ENCODE measurements around the gene PPP1R14C.

Gene PPP1R14C, protein sequence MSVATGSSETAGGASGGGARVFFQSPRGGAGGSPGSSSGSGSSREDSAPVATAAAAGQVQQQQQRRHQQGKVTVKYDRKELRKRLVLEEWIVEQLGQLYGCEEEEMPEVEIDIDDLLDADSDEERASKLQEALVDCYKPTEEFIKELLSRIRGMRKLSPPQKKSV

DNA sequence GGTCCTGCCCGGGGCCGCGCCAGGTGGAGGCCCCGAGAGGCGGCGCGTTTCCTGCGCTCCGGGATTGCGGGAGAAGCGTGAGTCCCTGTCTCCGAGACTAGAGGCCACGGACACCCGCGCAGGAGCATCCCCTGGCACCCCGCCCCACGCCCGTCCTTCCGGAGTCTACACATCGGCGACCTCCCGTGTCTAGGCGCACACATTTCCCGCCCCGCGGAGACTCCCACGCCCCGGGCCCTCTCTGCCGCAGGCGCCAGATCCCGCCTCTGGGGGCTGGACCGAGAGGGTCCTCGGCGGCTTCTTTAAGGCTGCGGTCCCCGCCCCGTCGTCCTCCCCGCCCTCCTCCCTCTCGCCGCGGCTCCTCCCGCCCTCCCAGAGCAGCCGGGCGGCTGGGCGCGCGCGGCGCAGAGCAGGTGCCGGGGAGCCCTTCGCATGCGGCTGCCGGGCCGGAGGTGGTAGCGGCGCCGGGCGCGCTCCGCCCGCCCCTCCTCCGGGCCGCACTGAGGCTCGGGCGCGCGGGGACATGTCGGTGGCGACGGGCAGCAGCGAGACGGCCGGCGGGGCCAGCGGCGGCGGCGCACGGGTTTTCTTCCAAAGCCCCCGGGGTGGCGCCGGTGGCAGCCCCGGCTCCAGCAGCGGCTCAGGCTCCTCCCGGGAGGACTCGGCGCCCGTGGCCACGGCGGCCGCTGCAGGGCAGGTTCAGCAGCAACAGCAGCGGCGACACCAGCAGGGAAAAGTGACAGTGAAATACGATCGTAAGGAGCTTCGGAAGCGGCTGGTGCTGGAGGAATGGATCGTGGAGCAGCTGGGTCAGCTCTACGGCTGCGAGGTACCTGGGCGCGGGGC, at the start of gene PPP1R14C:
Gene PPP1R14C, plus strand, starts transcription at position 375 of the 846 bp plus-strand sequence. Its CDS starts 149 bp downstream, at position 524.
- DNase-seq (ENCODE audit: low read depth in 1 of 2, low spot score in 1 of 2), result peak; percentile 20 to 30
- in situ Hi-C loops (cut with HindIII; ENCODE audit: low pct_unique_long_range_greater_than_20kb, low sequenced_read_pairs), result no loop called here
- no peak for TF ChIP-seq JUND (IDR thresholded peaks at IDR 0.05; ENCODE audit: low read depth)

DNA sequence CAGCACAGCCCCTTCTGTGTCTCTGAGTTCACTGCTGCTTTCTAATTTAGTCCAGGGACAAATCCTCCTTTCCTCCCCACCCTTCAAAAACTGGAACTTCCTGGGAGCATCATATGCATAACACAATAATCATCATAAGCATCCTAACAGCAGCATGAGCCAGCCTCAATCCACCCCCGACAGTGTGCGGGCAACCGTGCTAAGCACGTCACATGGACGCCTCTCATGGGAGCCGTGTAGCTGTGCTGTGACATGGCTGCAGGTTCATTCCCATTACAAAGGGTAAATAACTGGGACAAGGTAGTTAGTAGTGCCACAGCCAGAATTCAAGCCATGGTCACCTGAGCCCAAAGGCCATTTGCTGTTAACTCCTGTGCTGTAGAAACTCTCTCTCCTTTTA, 49.4 kb upstream of the PPP1R14C start:
- no peak for TF ChIP-seq JUND (IDR thresholded peaks at IDR 0.05; ENCODE audit: low read depth)
- no peak for DNase-seq (ENCODE audit: low read depth in 1 of 2, low spot score in 1 of 2)
- in situ Hi-C loops (cut with HindIII; ENCODE audit: low pct_unique_long_range_greater_than_20kb, low sequenced_read_pairs), result no loop called here

DNA sequence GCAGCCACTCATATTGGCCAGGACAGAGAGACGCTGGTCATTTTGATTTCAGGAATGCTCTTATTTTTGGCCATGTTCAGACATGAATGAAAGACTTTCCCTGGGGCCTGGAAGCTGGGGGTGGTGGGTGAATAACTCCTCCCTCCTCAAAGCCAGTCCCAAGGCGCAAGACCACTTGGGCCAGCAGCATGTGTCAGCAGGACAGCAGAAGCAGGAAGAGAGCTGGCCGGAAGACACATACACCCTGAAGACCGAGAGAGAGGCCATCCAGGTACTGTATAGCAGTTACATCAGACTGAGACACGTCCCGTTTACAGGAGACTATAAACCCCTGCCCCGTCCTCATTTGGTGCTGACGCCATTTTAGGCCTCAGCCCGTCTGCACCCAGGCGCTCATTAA, 44.7 kb upstream of the PPP1R14C start:
- no peak for TF ChIP-seq JUND (IDR thresholded peaks at IDR 0.05; ENCODE audit: low read depth)
- DNase-seq (ENCODE audit: low read depth in 1 of 2, low spot score in 1 of 2), result no peak
- in situ Hi-C loops (cut with HindIII; ENCODE audit: low pct_unique_long_range_greater_than_20kb, low sequenced_read_pairs), result no loop called here

DNA sequence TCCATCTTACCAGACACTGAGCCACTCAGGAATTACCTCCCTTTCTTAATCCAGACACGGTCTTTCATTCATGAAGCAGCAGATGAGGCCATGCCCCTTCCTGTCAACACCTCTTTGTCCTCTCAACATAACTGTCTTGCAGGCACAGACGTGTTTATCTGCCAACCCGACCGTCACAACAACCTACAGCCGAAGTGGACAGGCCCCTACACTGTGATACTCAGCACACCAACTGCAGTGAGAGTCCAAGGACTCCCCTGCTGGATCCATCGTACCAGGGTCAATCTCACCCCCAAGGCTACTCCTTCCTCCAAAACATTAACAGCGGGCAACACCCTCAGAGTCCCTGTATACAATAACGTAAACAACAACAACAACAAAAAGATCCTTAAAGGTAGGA, 43.3 kb upstream of the PPP1R14C start:
- DNase-seq (ENCODE audit: low read depth in 1 of 2, low spot score in 1 of 2), result no peak
- no peak for TF ChIP-seq JUND (IDR thresholded peaks at IDR 0.05; ENCODE audit: low read depth)
- in situ Hi-C loops (cut with HindIII; ENCODE audit: low pct_unique_long_range_greater_than_20kb, low sequenced_read_pairs), result no loop called here

DNA sequence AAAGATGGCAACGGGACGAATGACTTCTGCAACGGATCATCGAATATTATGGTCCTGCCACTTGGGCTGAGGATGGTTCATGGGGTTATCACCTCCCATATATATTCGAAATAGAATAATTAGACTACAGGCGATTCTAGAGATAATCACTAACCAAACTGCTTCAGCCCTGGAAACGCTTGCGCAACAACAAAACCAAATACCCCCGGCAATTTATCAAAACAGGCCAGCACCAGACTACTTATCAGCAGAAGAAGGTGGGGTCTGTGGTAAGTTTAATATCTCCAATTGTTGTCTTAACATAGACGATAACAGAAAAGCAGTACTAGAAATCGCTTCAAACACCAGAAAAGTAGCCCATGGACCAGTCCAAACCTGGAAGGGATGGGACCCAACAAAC, 42.9 kb upstream of the PPP1R14C start:
- in situ Hi-C loops (cut with HindIII; ENCODE audit: low pct_unique_long_range_greater_than_20kb, low sequenced_read_pairs), result no loop called here
- no peak for DNase-seq (ENCODE audit: low read depth in 1 of 2, low spot score in 1 of 2)
- no peak for TF ChIP-seq JUND (IDR thresholded peaks at IDR 0.05; ENCODE audit: low read depth)

DNA sequence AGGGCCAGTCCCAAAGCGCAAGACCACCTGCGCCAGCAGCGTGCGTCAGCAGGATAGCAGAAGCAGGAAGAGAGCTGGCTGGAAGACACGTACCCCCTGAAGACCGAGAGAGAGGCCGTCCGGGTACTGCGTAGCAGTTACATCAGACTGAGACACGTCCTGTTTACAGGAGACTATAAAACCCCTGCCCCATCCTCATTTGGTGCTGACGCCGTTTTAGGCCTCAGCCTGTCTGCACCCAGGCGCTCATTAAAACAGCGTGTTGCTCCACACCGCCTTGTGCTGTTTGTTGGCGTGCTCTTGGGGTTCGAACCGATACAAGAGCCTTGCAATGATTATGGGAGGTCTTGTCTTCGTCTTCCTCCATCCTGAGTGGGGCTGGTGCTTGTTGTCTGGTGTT, 42.1 kb upstream of the PPP1R14C start:
- DNase-seq (ENCODE audit: low read depth in 1 of 2, low spot score in 1 of 2), result no peak
- no peak for TF ChIP-seq JUND (IDR thresholded peaks at IDR 0.05; ENCODE audit: low read depth)
- in situ Hi-C loops (cut with HindIII; ENCODE audit: low pct_unique_long_range_greater_than_20kb, low sequenced_read_pairs), result no loop called here

DNA sequence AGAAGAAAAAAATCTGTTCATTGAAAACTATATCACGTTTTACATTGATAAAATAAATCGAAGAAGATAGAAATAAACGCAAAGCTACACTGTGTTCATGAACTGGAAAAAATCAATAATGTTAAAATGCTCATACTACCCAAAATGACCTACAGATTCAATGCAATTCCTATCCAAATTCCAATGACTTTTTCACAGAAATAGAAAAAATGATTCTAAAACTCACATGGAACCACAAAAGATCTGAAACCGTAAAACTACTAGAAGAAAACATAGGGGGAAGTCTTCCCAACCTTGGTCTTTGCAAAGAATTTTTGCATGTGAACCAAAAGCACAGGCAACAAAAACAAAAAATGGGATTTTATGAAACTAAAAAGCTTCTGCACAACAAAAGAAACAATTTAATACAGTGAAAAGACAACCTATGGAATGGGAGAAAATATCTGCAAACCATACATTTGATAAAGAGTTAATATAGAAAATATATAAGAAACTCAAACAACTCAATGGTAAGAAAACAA, 40.0 kb upstream of the PPP1R14C start:
- DNase-seq (ENCODE audit: low read depth in 1 of 2, low spot score in 1 of 2), result no peak
- TF ChIP-seq JUND (IDR thresholded peaks at IDR 0.05; ENCODE audit: low read depth), result no peak
- in situ Hi-C loops (cut with HindIII; ENCODE audit: low pct_unique_long_range_greater_than_20kb, low sequenced_read_pairs), result no loop called here

DNA sequence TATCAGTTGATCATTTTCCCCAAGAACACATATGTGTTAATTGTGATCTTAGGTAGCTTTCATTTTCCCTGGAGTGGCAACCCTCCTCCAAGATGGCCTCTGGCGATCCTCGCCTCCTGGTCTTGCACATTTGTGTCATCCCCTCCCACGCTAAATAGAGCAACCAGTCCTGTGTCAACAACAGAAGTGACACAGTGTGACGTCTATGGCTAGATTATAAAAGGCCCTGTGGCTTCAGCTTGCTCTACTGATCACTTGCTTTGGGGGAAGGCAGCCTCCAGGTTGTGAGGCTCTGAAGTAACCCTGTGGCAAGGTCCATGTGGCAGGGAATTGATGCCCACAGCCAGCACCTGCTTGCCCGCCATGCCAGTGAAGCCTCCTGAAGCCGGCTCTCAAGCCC, 30.6 kb upstream of the PPP1R14C start:
- in situ Hi-C loops (cut with HindIII; ENCODE audit: low pct_unique_long_range_greater_than_20kb, low sequenced_read_pairs), result no loop called here
- TF ChIP-seq JUND (IDR thresholded peaks at IDR 0.05; ENCODE audit: low read depth), result no peak
- DNase-seq (ENCODE audit: low read depth in 1 of 2, low spot score in 1 of 2), result no peak

DNA sequence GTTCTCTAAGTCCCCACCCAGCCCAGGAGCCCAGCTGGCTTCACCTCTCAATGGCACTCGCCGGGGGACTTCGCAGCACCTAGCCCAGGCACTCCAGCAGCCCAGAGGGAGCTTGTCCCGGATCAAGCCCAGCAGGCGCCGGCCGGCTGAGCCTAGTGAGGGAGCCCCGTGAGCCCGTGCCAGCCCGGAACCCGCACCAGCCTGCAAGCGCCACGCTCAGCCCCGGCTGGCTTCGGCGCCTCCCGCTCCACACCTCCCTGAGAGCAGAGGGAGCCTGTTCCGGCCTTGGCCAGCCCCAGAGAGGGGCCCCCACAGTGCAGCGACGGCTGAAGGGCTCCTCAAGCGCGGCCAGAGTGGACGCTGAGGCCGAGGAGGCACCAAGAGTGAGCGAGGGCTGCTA, 27.1 kb upstream of the PPP1R14C start:
- no peak for TF ChIP-seq JUND (IDR thresholded peaks at IDR 0.05; ENCODE audit: low read depth)
- DNase-seq (ENCODE audit: low read depth in 1 of 2, low spot score in 1 of 2), result no peak
- in situ Hi-C loops (cut with HindIII; ENCODE audit: low pct_unique_long_range_greater_than_20kb, low sequenced_read_pairs), result no loop called here

DNA sequence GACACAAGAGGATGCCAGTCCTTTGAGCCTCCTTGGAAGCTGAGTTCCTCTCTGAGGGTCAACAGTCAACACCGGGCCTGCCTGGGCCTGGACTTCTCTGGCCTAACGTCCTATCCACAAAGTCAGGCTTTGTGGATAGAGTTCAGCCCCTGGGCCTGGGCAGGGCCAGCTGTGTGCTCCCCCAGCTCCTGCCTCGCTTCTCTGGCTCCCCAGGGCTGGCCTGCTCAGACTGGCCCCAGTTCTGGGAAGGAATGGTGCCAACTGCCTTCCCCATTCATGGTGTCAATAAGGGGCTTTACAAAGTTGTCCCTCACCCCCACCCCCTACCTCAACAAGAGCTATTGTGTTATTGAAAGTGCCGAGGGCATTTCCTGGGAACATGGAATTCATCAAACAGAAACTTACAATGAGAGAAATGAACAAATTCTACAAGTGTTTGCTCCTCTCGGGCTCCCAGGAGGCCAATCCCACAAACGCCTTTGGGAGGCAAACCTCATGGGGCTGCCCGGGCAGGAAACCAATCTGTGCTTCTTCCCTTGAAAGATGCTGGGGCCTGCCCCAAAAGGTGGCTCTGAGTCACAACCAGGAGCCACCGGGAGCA, 26.5 kb upstream of the PPP1R14C start:
- no peak for TF ChIP-seq JUND (IDR thresholded peaks at IDR 0.05; ENCODE audit: low read depth)
- peak in 1 of 2 experiments; percentile 31 for DNase-seq (ENCODE audit: low read depth in 1 of 2, low spot score in 1 of 2)
- in situ Hi-C loops (cut with HindIII; ENCODE audit: low pct_unique_long_range_greater_than_20kb, low sequenced_read_pairs), result no loop called here

DNA sequence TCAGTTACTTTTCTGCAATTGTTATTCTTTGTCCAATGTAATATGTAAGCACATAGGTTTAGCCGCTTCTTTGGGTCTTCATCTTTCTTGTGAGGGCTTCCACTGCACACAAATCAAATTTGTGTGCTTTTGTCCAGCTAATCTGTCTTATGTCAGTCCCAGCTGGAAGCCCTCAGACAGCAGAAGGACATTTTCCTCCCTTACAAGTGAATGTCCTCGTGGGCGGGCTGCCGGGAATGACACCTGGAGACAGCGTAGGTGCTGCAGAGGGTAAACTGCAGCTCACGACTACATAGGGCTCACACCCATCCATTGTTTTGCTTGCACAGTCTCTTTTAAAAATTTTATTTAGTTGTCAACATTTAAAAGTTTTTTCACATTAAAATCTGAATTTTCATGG, 24.6 kb upstream of the PPP1R14C start:
- TF ChIP-seq JUND (IDR thresholded peaks at IDR 0.05; ENCODE audit: low read depth), result no peak
- in situ Hi-C loops (cut with HindIII; ENCODE audit: low pct_unique_long_range_greater_than_20kb, low sequenced_read_pairs), result no loop called here
- no peak for DNase-seq (ENCODE audit: low read depth in 1 of 2, low spot score in 1 of 2)

DNA sequence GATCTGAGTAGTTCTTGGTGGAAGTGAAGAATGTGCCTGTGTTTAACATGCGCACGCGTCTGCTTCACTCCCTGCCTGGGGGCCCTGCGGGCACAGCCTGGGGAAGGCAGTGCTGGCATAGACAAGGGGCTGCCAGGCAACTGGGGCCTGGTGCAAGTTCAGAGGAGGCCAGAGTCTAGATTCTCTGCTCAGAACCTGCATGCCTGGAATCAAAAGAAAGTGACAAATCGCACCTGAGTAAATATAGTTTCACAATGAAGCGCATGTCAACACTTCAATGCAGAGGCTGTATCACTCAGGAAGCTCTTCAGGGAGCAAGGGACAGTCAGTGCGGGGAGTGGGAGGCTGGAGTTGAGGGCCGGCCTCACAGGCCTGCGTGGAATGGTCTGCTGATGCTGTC, 24.2 kb upstream of the PPP1R14C start:
- peak in 1 of 2 experiments; percentile 15 for DNase-seq (ENCODE audit: low read depth in 1 of 2, low spot score in 1 of 2)
- in situ Hi-C loops (cut with HindIII; ENCODE audit: low pct_unique_long_range_greater_than_20kb, low sequenced_read_pairs), result no loop called here
- TF ChIP-seq JUND (IDR thresholded peaks at IDR 0.05; ENCODE audit: low read depth), result no peak

DNA sequence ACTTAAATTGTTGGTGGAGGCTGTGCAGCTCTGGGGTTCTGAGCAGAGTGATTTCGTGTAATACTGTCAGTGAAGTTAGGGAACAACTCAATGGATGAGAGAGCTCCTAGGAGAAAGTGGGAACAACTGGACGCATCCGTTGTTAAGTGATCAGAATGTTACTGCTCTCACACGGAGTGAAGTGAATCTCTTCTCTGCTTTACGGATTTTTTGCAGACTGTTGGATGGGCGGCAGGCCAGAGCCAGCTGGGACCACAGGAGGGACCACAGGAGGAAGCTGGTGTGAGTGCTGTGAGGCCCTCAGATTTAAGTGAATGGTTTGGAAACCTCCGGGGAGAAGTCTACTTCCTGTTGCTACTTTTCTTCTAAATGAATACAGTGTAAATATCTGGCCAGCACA, 23.7 kb upstream of the PPP1R14C start:
- no peak for DNase-seq (ENCODE audit: low read depth in 1 of 2, low spot score in 1 of 2)
- in situ Hi-C loops (cut with HindIII; ENCODE audit: low pct_unique_long_range_greater_than_20kb, low sequenced_read_pairs), result no loop called here
- TF ChIP-seq JUND (IDR thresholded peaks at IDR 0.05; ENCODE audit: low read depth), result no peak
